ENCODE measurements around the gene DSG3. TPM values are rescaled to one million over a fixed set of nuclear protein-coding genes. Genes with fewer than 3 reads are reported as not detected.

Gene DSG3
- total RNA-seq, 1 experiment from 2014 or later: not detected

GRCh38 chr18:31450409-31450808, 2.9 kb downstream of the DSG3 start:
- TF ChIP-seq CTCF (conservative IDR thresholded peaks at IDR 0.05; ENCODE audit: low read depth, low read length) (no peak), EZH2 (IDR thresholded peaks at IDR 0.05; ENCODE audit: borderline replicate concordance, low read depth, low read length, poor library complexity, severe bottlenecking) (no peak)
- no peaks in the 10 kb centered on the region for H3K4me1 ChIP-seq (ENCODE audit: insufficient read depth, low read length, poor library complexity, severe bottlenecking)
- intact Hi-C loops (cut with micrococcal nuclease; ENCODE audit: unreplicated experiment): no loop called here
- BruUV-seq (replicated peaks): no TSS peak
- H3K36me3 ChIP-seq (ENCODE audit: insufficient read depth, low read length, poor library complexity, severe bottlenecking): no peaks in the 10 kb centered on the region
- CTCF ChIA-PET: no interaction called here
- POLR2A ChIA-PET (ENCODE audit: low non-redundant PET): no interaction called here
- no peak overlapping the region for H3K27ac ChIP-seq (ENCODE audit: low read depth, low read length, poor library complexity, severe bottlenecking)
- no peaks in the 10 kb centered on the region for H3K9me3 ChIP-seq (ENCODE audit: low read depth, low read length, poor library complexity, severe bottlenecking)
- DNase-seq (ENCODE audit: low spot score): no peak
- peaks cover 46% of the 10 kb centered on the region for H3K27me3 ChIP-seq (replicated peaks; ENCODE audit: insufficient read depth, low read depth, low read length, poor library complexity)
- no peak overlapping the region for H3K4me3 ChIP-seq (ENCODE audit: low read depth, low read length, poor library complexity, severe bottlenecking)

GRCh38 chr18:31451625-31452024, 4.1 kb downstream of the DSG3 start:
- H3K4me1 ChIP-seq (ENCODE audit: insufficient read depth, low read length, poor library complexity, severe bottlenecking): no peaks in the 10 kb centered on the region
- no TSS peak for BruUV-seq (replicated peaks)
- no peak overlapping the region for H3K4me3 ChIP-seq (ENCODE audit: low read depth, low read length, poor library complexity, severe bottlenecking)
- DNase-seq (ENCODE audit: low spot score): no peak
- ChIA-PET CTCF (no interaction called here), POLR2A (ENCODE audit: low non-redundant PET) (no interaction called here)
- intact Hi-C loops (cut with micrococcal nuclease; ENCODE audit: unreplicated experiment): no loop called here
- no peaks in the 10 kb centered on the region for H3K36me3 ChIP-seq (ENCODE audit: insufficient read depth, low read length, poor library complexity, severe bottlenecking)
- H3K27ac ChIP-seq (ENCODE audit: low read depth, low read length, poor library complexity, severe bottlenecking): no peak overlapping the region
- peaks cover 50% of the 10 kb centered on the region for H3K27me3 ChIP-seq (replicated peaks; ENCODE audit: insufficient read depth, low read depth, low read length, poor library complexity)
- H3K9me3 ChIP-seq (ENCODE audit: low read depth, low read length, poor library complexity, severe bottlenecking): no peaks in the 10 kb centered on the region
- TF ChIP-seq EZH2 (IDR thresholded peaks at IDR 0.05; ENCODE audit: borderline replicate concordance, low read depth, low read length, poor library complexity, severe bottlenecking) (no peak), CTCF (conservative IDR thresholded peaks at IDR 0.05; ENCODE audit: low read depth, low read length) (no peak)

GRCh38 chr18:31454066-31454708, 6.6 kb downstream of the DSG3 start:
- POLR2A ChIA-PET (ENCODE audit: low non-redundant PET): no interaction called here
- TF ChIP-seq CTCF (conservative IDR thresholded peaks at IDR 0.05; ENCODE audit: low read depth, low read length): no peak
- no peak for TF ChIP-seq EZH2 (IDR thresholded peaks at IDR 0.05; ENCODE audit: borderline replicate concordance, low read depth, low read length, poor library complexity, severe bottlenecking)
- intact Hi-C loops (cut with micrococcal nuclease; ENCODE audit: unreplicated experiment): no loop called here
- no TSS peak for BruUV-seq (replicated peaks)
- no peaks in the 10 kb centered on the region for H3K9me3 ChIP-seq (ENCODE audit: low read depth, low read length, poor library complexity, severe bottlenecking)
- H3K27me3 ChIP-seq (replicated peaks; ENCODE audit: insufficient read depth, low read depth, low read length, poor library complexity): peaks cover 46% of the 10 kb centered on the region
- H3K27ac ChIP-seq (ENCODE audit: low read depth, low read length, poor library complexity, severe bottlenecking): no peak overlapping the region
- H3K36me3 ChIP-seq (ENCODE audit: insufficient read depth, low read length, poor library complexity, severe bottlenecking): no peaks in the 10 kb centered on the region
- H3K4me3 ChIP-seq (ENCODE audit: low read depth, low read length, poor library complexity, severe bottlenecking): no peak overlapping the region
- CTCF ChIA-PET: no interaction called here
- no peak for DNase-seq (ENCODE audit: low spot score)
- no peaks in the 10 kb centered on the region for H3K4me1 ChIP-seq (ENCODE audit: insufficient read depth, low read length, poor library complexity, severe bottlenecking)
